HT1080 (cell line): ENCODE measurements around the gene USP24. TPM values are rescaled to one million over a fixed set of nuclear protein-coding genes. Genes with fewer than 3 reads are reported as not detected.
A peak's percentile ranks its signal among the peaks of the same experiment; 100 is the strongest.

ENCODE experiments used
- DNase-seq: peaks from one replicate; pipeline ENCODE4 v3.0.0-alpha.2; 2015; ENCODE audit warnings: low read depth
- total RNA-seq: library from RNA; depleted of rRNA; stranded (reverse); fragments of >200 nt; shearing (Covaris generic); gene quantifications from 2 replicates; pipeline ENCODE4 v1.2.3, GENCODE V29; 2014

Gene USP24
- total RNA-seq, 1 experiment from 2014 or later: 31.4 TPM

GRCh38 chr1:55055951-55056631 lies 159.1 kb downstream of the USP24 start:
- DNase-seq: no peak

- no peak for DNase-seq
Observed at GRCh38 chr1:55055084-55055882, 159.9 kb downstream of the USP24 start.

DNA sequence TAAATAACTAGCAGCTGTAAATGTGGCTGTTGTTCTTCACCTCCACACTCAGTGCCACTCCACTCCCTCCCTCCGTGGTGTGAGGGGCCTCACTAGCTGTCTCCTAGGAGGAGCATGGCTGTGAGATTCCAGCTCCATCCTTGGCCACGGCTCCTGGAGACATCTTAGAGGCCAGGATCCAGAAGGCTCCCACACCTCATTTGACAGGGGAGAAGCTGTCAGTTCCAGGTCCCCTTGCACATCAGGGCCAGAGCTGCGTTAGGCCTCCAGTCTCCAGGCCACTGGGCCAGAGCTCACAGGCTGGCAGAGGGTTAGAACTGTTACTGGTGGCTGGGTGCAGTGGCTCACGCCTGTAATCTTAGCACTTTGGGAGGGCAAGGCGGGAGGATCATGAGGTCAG lies 160.8 kb downstream of the USP24 start:
- DNase-seq: no peak

DNA sequence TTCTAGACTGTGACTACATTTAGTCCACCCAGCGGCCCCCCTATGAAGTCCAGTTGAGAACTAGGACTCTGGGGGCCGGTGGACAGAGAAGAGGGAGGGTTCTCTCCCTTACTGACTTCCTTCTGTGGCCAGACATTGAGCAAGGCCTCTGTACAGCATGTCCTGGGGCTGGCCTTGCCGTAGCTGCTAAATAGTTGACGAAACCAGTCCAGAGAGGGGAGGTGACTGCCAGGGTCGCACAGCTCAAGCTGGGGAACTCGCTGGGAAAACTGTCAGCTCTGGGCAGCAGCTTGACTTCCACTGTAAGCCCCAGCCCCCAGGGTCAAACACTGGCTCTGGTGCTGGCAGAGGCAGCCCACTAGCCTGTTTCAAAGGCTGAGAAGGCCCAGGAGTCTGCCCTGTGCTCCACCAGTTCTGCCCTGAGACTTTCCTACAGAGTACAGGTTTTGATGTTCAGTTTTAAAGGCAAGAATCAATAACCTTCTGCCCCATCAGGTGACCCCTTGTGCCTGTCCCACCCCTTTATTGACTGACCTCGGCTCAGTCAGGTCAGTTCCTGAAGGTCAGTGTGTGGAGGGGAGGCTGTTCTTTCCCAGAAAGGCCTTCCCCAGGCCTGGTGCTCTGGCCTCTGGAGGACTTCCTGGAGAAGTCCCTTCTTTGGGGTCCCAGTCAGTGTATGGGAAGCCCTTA lies 161.8 kb downstream of the USP24 start:
- no peak for DNase-seq

- no peak for DNase-seq
Observed at GRCh38 chr1:55052221-55053142, 162.7 kb downstream of the USP24 start.

GRCh38 chr1:55051621-55052020 lies 163.5 kb downstream of the USP24 start:
- DNase-seq: no peak

DNA sequence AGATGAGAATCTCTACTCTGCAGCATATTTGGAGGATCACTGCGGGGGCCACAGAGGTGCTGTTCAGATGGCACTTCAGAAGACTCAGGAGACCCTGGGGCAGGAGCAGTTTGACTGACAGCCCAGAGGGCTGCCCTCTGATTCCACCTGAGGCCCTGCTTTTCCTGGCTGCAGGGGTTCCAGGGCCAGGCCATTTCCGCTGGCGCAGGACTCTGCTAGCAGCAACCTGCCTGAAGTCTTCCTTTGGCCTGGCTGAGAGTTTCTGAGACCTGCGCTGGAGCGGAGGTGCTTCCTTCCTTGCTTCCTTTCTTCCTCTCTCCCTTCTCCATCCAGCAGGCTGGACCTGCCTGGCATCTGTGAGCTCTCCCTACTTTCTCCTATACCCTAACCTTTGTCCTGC lies 164.0 kb downstream of the USP24 start:
- DNase-seq: no peak

- peak; percentile 36 for DNase-seq
Observed at GRCh38 chr1:55050283-55050682, 164.9 kb downstream of the USP24 start.

DNA sequence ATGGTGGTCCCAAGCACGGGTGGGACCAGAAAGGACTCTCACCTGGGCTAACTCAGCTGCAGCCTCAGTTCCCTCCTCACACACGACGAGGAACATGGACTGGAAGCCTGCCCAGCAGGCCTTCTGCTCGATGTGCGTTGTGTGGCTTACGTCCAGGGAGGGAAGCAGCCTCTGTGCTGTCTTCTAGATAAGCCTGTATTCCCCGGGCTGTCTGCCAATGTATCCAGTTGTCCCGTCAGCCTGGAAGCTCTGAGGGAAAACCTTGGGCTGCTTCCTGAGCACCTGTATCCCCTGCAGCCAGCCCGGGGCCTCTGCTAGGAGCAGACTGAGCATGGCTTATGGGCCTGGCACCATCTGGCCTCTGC lies 165.3 kb downstream of the USP24 start:
- no peak for DNase-seq

GRCh38 chr1:55049271-55049913 lies 165.8 kb downstream of the USP24 start:
- DNase-seq: no peak

DNA sequence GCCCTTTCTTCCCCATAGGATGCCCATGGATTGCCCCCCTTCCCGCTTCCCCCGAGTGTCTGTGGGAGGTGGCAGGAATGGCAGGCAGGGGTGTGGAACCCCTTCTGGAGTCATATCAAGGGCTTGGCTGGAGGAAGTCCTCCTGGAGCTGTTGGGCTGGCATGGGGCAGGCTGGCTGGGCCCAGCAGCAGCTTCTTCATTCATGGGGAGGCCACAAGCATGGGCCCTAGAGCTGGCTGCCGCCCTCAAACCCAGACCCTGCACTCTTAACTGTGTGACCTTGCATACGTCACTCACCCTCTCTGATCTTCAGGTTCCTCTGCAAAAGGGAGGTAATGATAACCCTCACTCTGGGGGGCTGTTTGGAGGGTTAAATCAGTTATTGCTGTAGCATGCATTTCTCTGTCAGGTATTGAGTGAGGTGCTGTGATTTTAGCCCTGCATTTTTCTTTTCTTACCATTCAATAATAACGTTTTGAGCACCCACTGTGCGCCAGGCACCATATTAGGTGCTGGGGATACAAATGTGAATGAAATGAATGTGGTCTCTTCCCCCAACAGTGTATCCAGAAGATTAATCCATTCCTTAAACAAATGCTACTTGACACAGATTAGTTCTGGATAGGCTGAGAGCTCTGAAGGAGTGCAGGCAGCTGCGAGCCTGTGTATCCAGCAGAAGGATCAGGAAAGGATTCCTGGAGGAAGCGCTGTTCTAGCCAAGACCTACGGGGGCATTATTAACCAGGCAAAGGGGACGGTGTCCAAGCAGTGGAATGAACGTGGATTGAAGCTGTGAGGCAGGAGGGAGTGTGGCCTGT lies 166.5 kb downstream of the USP24 start:
- no peak for DNase-seq

DNA sequence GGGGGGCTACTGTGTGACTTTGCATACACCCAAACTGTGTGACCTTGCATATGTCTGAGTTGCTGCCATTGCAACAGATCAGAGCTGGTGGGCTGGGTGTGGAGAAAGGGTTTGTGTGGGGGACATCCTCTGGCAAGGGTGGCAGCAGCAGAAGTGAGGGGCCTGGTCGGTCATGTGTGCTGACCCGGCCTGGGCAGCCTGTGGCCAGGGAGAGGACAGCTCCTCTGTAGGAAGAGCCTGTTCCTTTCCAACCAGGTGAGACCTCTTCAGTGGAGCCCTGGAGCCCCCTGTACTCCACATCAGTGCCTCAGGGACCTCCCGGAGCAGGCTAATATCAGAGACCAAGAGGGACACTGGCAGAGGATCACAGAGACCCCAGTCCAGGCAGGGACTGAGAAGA lies 167.6 kb downstream of the USP24 start:
- DNase-seq: no peak

GRCh38 chr1:55046871-55047270 lies 168.3 kb downstream of the USP24 start:
- no peak for DNase-seq

DNA sequence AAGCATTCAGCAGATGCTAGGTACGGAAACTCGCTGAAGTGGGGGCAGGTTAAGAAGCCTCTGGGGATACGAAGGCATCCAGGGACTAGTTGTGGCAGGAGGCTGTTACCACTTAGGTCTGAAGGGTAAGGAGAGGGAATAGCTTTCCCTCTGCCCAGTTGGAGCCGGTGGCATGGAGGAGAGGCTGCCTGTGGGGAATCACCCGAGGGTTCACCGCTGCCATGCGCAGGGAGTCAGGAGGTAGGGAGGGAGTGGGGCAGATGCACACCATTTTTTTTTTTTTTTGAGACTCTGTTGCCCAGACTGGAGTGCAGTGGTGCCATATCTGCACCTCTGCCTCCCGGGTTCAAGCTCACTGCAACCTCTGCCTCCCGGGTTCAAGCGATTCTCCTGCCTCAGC lies 169.7 kb downstream of the USP24 start:
- no peak for DNase-seq

DNA sequence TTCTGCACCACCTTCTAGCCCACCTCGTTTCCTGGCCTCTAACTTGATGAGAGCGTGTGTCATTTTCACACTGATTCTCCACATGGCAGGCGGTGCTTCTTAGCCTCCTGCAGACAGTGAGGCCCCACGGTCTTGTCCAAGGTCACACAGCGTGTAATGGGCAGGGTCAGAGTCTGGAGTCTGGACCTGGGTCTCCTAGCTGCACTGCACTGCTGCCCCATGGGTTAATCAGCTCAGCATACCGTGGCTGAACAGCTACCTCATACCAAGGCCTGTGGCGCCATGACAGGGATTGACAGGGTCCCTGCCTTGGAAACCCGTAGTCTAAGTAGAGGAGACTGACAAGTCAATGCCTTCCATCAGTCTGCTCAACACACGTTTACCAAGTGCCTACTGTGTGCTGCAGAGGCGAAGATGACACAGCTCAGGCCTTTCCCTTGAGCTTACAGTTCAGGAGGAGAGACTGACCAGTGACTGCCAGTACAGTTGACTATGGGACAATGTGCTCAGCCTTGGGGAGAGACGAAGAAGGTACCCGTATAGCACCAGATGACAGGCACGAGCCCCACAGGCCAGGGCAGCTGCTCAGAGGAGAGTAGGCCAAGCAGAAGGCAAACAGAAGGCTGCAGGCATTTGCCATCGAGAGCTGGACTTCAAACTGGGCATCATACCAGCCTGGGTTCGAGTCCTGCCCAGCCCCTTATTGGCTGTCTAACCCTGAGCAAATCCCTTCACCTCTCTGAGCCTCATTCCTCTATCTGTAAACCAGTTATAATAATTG lies 170.4 kb downstream of the USP24 start:
- DNase-seq: no peak

DNA sequence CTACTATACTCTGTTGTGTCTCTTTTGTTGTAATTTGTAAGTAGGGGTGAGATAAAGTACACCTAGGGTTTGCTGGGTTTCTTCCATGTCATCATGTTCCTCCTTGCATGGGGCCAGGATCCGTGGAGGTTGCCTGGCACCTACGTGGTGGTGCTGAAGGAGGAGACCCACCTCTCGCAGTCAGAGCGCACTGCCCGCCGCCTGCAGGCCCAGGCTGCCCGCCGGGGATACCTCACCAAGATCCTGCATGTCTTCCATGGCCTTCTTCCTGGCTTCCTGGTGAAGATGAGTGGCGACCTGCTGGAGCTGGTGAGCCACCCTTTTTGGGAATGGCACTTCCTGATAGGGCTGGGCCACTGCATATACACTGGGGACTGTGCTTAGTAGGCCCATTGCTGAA lies 171.4 kb downstream of the USP24 start:
- no peak for DNase-seq

GRCh38 chr1:55043011-55043410 lies 172.2 kb downstream of the USP24 start:
- no peak for DNase-seq

DNA sequence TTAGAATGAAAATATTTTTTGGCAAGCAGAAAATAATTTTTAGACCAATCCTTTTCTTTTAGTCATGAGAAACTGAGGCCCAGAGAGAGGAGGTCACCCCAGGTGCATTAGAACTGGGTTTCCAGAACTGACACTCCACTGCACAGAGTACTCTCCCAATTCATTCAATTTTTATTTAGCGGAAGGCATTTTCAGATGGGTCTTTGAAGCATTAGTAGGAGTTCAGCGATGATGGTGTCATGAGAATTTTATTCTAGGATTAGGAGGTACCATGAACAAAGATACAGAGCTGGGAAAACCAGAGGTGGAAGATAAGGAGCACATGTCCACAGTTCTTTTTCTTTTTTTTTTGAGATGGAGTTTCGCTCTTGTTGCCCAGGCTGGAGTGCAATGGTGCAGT lies 173.6 kb downstream of the USP24 start:
- no peak for DNase-seq

- no peak for DNase-seq
Observed at GRCh38 chr1:55040933-55041494, 174.2 kb downstream of the USP24 start.
